Activated CD8-positive, alpha-beta memory T cell treated with anti-CD3 and anti-CD28 coated beads, Interleukin-2, amount 10 ng/mL, durations not matched to agents 7 days and 5 days (primary cell): Measurements from ENCODE around the gene WFIKKN2. TPM values are rescaled to one million over a fixed set of nuclear protein-coding genes. Genes with fewer than 3 reads are reported as not detected.
"Not testable (repeated sequence)": the region's sequence is repeated elsewhere in the genome, so short reads cannot be mapped to it uniquely, and the experiment has no call there.

Source experiments
- ATAC-seq: fragments of 150-1000 bp; cut with Tn5 transposase; one replicate; pipeline ENCODE4 v1.10.0; 2021; ENCODE audit warnings: moderate library complexity
- CTCF ChIA-PET: fragments of 350-600 bp; sonication (Branson Sonifier 250); formaldehyde crosslinking; loops from one replicate; lab custom pipeline; 2021; ENCODE audit warnings: antibody characterized with exemption; lab: Charles Lee
- DNase-seq: peaks from one replicate; pipeline ENCODE4 v3.0.0-alpha.2; 2020
- H3K27ac Mint-ChIP-seq: one replicate; pipeline ENCODE4 v1.8.0; 2021; ENCODE audit warnings: mild to moderate bottlenecking, mixed read lengths
- H3K27me3 Mint-ChIP-seq: one replicate; pipeline ENCODE4 v1.8.0; 2021; ENCODE audit warnings: mixed read lengths
- H3K36me3 Mint-ChIP-seq: one replicate; pipeline ENCODE4 v1.8.0; 2021; ENCODE audit warnings: mild to moderate bottlenecking, mixed read lengths
- H3K4me1 Mint-ChIP-seq: one replicate; pipeline ENCODE4 v1.8.0; 2021; ENCODE audit warnings: mixed read lengths
- H3K4me3 Mint-ChIP-seq: one replicate; pipeline ENCODE4 v1.8.0; 2021; ENCODE audit warnings: mild to moderate bottlenecking, moderate library complexity, mixed read lengths
- H3K9me3 Mint-ChIP-seq: one replicate; pipeline ENCODE4 v1.8.0; 2022; ENCODE audit warnings: low read depth, mixed read lengths
- total RNA-seq, 2 experiments: library from RNA; stranded (reverse); gene quantifications; one replicate each; pipeline ENCODE4 v1.2.3, GENCODE V29; 2021

Gene WFIKKN2
- total RNA-seq, 2 experiments from 2014 or later: not detected

DNA sequence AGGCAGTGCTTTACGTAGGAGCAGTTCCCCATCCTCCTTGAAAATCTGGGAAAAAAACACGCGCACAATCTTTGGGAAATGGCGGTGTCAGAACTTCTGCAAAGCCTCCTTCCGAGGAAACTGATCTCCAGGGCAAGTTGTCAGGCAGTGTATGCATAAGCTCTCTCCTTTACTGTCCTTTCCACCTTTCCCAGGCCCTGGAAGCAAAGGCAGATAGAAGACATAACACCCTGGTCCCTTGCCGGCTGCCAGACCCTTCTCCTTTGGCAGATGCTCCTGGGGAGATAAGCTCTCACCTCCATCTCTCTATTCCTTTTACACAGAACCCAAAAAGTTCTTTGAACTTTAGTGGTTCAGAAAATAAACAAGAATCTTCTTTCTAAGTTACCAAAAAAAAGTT is 18.4 kb downstream of the WFIKKN2 start:
- CTCF ChIA-PET: interaction anchor here (0.9 to 17.2 kb wide), 12 partner anchors 9 to 312 kb away, joined by 3 to 319 read pairs (median 17); partner anchors contain the start of genes NME1 and TOB1
- H3K4me1 Mint-ChIP-seq: peaks cover 25% of the 10 kb centered on the region
- DNase-seq (peak; percentile 32), ATAC-seq (no peak)
- H3K36me3 Mint-ChIP-seq: no peaks in the 10 kb centered on the region
- no peaks in the 10 kb centered on the region for H3K9me3 Mint-ChIP-seq
- H3K27me3 Mint-ChIP-seq: peaks cover 20% of the 10 kb centered on the region
- no peak overlapping the region for H3K27ac Mint-ChIP-seq
- no peak overlapping the region for H3K4me3 Mint-ChIP-seq

DNA sequence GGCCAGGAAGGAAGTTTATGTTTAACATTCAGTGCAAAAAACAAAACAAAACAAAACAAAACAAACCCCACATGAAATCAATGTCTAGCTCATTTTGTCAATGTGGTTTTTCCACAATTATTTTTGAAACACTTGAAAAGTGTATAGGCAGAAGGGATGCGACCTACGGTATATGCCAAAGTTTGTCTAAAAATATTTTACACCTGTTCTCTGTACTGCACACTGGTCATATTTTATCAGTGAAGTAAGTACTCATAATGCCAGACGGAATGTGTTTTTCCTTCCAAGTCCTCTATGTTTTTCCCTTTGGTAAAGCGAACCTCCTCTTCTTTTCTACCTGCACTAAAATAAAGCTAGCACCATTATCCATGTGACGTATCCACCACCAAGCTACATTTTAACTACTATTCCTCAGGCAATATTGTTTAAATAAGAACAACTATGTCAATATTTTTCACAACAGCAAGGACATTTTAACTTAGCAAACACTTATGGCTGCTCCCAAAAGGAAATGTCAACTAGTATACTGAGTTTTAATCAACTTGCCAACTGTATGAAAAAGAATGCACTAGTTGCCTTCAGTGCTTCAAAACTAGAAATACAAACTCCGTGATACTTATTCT is 20.4 kb downstream of the WFIKKN2 start:
- Mint-ChIP-seq H3K36me3 (no peaks in the 10 kb centered on the region), H3K27ac (no peak overlapping the region), H3K4me1 (peaks cover 25% of the 10 kb centered on the region), H3K27me3 (peaks cover 20% of the 10 kb centered on the region), H3K4me3 (no peak overlapping the region), H3K9me3 (no peaks in the 10 kb centered on the region)
- DNase-seq: no peak
- no peak for ATAC-seq
- CTCF ChIA-PET: interaction anchor here (0.6 to 2.0 kb wide), 8 partner anchors 10 to 123 kb away, joined by 3 to 9 read pairs (median 5); partner anchors contain the start of gene TOB1

DNA sequence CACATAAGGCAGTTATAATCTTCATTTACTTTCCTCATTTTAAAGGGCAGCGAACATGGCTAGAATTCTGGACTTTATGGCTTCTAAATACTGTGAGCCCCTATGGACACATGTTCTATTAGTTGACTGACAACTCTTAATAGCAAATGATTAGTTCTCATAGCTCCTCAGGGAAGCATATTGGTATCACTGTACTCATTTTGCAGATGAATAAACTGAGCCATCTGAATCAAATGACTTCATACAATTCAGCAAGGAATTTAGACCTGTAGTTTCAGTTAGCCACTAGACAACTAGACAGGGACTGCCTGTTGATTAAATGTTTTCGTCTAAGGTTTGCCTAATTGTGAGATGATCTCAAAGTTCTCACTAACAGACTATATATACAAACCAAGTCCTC is 21.0 kb downstream of the WFIKKN2 start:
- Mint-ChIP-seq H3K4me1 (peaks cover 24% of the 10 kb centered on the region), H3K27me3 (peaks cover 20% of the 10 kb centered on the region), H3K9me3 (no peaks in the 10 kb centered on the region), H3K4me3 (no peak overlapping the region), H3K36me3 (peaks cover 2% of the 10 kb centered on the region), H3K27ac (no peak overlapping the region)
- CTCF ChIA-PET: interaction anchor here (0.7 to 2.0 kb wide), 7 partner anchors 9 to 237 kb away, joined by 3 to 9 read pairs (median 6); partner anchors contain the start of gene TOB1
- DNase-seq: no peak
- no peak for ATAC-seq

DNA sequence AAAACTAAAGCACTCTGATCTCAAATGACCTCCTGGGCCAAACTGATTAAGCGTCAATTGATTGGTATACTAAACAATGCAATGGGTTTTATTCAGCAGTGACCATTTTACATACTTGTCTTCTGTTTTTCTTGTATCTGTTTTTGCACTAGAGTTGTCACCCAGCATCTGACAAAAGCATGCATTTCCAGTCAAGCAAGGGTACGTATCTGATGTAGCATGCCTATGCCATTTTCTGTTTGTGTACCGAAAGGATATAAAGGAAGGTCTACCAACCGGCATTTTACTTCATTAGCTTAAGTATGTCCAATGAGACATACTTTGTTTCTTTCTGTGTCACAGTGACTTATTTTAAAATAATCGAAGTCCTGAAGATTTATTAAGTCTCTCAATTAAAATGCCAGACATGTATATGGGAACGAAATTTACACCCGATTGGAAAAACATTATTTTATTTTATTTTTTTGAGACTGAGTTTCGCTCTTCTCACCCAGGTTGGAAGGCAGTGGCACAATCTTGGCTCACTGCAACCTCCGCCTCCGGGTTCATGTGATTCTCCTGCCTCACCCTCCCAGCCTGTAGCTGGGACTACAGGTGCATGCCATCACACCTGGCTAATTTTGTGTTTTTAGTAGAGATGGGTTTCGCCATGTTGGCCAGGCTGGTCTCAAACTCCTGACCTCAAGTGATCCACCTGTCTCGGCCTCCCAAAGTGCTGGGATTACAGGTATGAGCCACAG is 23.3 kb downstream of the WFIKKN2 start:
- no peak for ATAC-seq
- no peak overlapping the region for H3K4me3 Mint-ChIP-seq
- peaks cover 13% of the 10 kb centered on the region for H3K36me3 Mint-ChIP-seq
- H3K27me3 Mint-ChIP-seq: peaks cover 13% of the 10 kb centered on the region
- H3K4me1 Mint-ChIP-seq: peaks cover 19% of the 10 kb centered on the region
- no peak overlapping the region for H3K27ac Mint-ChIP-seq
- CTCF ChIA-PET: interaction anchor here (0.9 to 1.1 kb wide), 3 partner anchors 78 to 98 kb away, joined by 3 read pairs; no protein-coding TSS in a partner anchor
- no peaks in the 10 kb centered on the region for H3K9me3 Mint-ChIP-seq
- DNase-seq: no peak

DNA sequence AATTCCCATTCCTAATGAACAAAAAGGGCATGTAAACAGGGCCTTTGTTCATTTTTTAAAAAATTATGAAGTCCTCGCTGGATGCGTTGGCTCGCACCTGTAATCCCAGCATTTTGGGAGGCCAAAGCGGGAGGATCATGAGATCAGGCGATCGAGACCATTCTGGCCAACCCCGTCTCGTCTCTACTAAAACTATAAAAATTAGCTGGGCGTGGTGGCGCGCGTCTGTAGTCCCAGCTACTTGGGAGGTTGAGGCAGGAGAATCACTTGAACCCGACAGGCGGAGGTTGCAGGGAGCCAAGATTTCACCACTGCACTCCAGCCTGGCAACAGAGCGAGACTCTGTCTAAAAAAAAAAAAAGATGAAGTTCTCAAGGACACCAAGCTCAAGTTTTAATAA is 24.3 kb downstream of the WFIKKN2 start:
- ATAC-seq, H3K27ac Mint-ChIP-seq, H3K4me3 Mint-ChIP-seq, H3K27me3 Mint-ChIP-seq, H3K9me3 Mint-ChIP-seq, DNase-seq: not testable (repeated sequence)
- CTCF ChIA-PET: interaction anchor here (1.0 to 8.6 kb wide), 5 partner anchors 8 to 140 kb away, joined by 3 to 78 read pairs (median 6); no protein-coding TSS in a partner anchor
- Mint-ChIP-seq H3K36me3 (peaks cover 15% of the 10 kb centered on the region), H3K4me1 (peaks cover 28% of the 10 kb centered on the region)

DNA sequence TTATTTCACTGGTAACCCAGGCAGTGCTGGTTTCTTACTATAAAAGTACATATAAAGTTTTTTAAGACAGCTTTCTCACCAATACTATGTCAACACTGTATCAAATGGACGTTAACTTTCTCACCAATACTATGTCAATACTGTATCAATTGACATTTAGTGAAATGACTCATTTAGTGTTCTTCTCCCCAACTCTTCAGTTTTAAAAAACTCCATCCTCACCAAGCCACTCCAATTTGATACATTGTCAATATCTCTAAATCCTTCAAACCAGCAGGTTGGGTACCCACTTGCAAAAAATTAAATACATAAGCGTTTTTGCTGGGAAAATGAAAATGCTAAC is 25.9 kb downstream of the WFIKKN2 start:
- Mint-ChIP-seq H3K4me1 (peaks cover 22% of the 10 kb centered on the region), H3K27ac (no peak overlapping the region), H3K9me3 (no peaks in the 10 kb centered on the region), H3K36me3 (peaks cover 21% of the 10 kb centered on the region), H3K27me3 (no peaks in the 10 kb centered on the region), H3K4me3 (no peak overlapping the region)
- no peak for DNase-seq
- ATAC-seq: no peak
- CTCF ChIA-PET: interaction anchor here (2.4 to 8.6 kb wide), 3 partner anchors 9 to 86 kb away, joined by 6 to 78 read pairs (median 20); no protein-coding TSS in a partner anchor

DNA sequence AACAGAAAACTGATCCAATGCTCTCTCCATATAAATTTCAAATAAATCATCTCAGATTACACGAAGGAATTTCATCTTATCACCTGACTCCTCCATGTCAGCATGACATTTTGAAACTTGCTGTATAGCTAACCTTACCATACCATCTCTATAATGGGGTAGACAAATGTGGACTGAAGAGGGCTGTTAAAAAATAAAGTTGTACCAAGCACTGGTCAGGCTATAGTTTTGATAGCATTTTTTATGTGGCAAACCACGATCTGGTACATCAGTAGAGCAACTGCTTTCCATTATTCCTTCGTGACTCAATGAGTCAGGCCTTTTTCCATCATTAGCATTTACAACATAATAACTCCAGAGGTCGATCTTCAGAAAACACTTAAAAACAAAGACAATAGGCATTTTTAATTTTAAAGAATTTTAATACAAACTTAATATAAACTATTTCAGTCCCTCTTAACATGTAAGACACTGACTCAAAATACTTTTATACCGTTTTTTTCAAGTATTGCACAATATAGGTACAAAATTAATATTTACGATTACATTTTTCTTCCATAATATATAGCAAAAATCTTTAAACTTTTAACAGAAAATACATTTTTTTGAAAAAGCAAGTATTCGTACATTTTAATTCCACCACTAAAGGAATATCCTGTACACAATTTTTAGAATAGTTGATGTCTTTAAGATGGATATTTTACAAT is 26.6 kb downstream of the WFIKKN2 start:
- Mint-ChIP-seq H3K27me3 (no peaks in the 10 kb centered on the region), H3K4me3 (no peak overlapping the region), H3K27ac (no peak overlapping the region), H3K36me3 (peaks cover 21% of the 10 kb centered on the region), H3K4me1 (peaks cover 22% of the 10 kb centered on the region), H3K9me3 (no peaks in the 10 kb centered on the region)
- DNase-seq: no peak
- CTCF ChIA-PET: interaction anchor here (1.6 to 8.6 kb wide), 7 partner anchors 9 to 95 kb away, joined by 5 to 78 read pairs (median 10); no protein-coding TSS in a partner anchor
- ATAC-seq: no peak

DNA sequence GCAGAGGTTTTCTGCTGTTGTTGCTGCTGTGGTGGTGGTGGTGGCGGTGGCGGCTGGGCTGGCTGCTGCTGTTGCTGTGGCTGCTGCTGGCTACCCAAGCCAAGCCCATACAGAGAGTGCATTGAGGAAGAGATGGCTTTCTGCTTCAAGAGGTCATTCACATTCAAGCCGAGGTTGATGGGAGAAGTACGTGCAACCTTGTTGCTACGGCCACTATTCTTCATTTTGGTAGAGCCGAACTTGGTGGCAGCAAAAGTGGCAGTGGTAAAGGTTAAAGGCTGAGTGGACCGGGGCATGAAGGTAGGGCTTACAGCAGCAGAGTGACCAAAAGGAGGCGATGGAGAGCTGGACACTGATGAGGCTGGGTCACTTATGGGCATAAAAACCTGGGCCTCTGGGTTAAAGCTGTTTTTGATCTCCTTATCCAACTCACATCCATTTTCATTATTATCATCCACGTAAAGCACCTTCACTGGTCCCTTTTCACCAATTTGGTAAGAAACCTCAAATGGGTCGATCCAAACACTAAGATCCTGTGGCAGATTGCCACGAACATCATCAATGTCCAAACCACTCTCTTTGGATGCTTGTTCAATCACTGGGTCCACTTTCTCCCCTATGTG is 27.9 kb downstream of the WFIKKN2 start:
- Mint-ChIP-seq H3K36me3 (peaks cover 21% of the 10 kb centered on the region), H3K4me3 (no peak overlapping the region), H3K4me1 (peaks cover 30% of the 10 kb centered on the region), H3K27me3 (peaks cover 1% of the 10 kb centered on the region), H3K27ac (no peak overlapping the region), H3K9me3 (no peaks in the 10 kb centered on the region)
- peak; percentile 69 for DNase-seq
- ATAC-seq: no peak
- CTCF ChIA-PET: interaction anchor here (0.6 to 8.6 kb wide), 12 partner anchors 10 to 93 kb away, joined by 3 to 78 read pairs (median 4); no protein-coding TSS in a partner anchor

DNA sequence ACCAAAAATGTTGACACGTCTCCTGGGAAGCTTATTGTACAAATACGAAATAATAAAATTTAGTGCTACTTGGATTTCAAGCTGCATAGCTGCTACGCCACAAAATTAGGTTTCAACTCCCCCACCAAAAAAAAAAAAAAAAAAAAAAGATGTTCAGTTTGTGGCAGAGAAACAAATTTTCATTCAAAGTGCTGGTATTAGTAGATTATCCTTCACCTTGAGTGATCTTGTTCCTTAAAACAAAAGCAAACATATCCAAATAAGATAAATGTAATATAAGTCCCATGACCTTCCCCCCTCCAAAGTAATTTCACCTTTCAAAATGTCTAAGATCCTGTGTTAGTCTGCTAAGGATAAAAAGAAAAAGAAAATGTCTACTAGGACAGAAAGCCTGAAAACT is 28.5 kb downstream of the WFIKKN2 start:
- DNase-seq: no peak
- peaks cover 23% of the 10 kb centered on the region for H3K36me3 Mint-ChIP-seq
- peaks cover 34% of the 10 kb centered on the region for H3K4me1 Mint-ChIP-seq
- H3K27ac Mint-ChIP-seq: no peak overlapping the region
- H3K9me3 Mint-ChIP-seq: no peaks in the 10 kb centered on the region
- peaks cover 6% of the 10 kb centered on the region for H3K27me3 Mint-ChIP-seq
- H3K4me3 Mint-ChIP-seq: peak overlapping the region; percentile 98
- ATAC-seq: no peak
- CTCF ChIA-PET: interaction anchor here (0.6 to 8.6 kb wide), 11 partner anchors 11 to 93 kb away, joined by 3 to 78 read pairs (median 4); no protein-coding TSS in a partner anchor

DNA sequence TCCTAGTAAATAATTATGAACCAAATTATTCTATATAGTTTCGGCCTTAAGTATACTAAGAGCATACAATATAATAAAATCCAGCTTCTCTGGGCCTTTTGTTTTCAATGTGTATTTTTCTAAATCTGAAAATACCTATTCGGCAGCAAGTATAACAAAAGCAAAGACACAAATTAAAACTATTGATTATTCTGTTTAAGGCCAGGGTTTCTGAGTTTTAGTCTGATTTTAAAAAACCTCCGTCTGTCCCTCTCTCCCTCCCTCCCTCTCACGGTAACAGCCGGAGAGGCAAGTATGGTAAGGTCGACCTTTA is 29.3 kb downstream of the WFIKKN2 start:
- CTCF ChIA-PET: interaction anchor here (0.7 to 8.6 kb wide), 9 partner anchors 12 to 95 kb away, joined by 3 to 78 read pairs (median 4); no protein-coding TSS in a partner anchor
- no peaks in the 10 kb centered on the region for H3K9me3 Mint-ChIP-seq
- no peak for DNase-seq
- peaks cover 36% of the 10 kb centered on the region for H3K4me1 Mint-ChIP-seq
- ATAC-seq: no peak
- H3K27me3 Mint-ChIP-seq: peaks cover 10% of the 10 kb centered on the region
- peaks cover 23% of the 10 kb centered on the region for H3K36me3 Mint-ChIP-seq
- H3K27ac Mint-ChIP-seq: peak overlapping the region; percentile 96
- H3K4me3 Mint-ChIP-seq: peak overlapping the region; percentile 98

DNA sequence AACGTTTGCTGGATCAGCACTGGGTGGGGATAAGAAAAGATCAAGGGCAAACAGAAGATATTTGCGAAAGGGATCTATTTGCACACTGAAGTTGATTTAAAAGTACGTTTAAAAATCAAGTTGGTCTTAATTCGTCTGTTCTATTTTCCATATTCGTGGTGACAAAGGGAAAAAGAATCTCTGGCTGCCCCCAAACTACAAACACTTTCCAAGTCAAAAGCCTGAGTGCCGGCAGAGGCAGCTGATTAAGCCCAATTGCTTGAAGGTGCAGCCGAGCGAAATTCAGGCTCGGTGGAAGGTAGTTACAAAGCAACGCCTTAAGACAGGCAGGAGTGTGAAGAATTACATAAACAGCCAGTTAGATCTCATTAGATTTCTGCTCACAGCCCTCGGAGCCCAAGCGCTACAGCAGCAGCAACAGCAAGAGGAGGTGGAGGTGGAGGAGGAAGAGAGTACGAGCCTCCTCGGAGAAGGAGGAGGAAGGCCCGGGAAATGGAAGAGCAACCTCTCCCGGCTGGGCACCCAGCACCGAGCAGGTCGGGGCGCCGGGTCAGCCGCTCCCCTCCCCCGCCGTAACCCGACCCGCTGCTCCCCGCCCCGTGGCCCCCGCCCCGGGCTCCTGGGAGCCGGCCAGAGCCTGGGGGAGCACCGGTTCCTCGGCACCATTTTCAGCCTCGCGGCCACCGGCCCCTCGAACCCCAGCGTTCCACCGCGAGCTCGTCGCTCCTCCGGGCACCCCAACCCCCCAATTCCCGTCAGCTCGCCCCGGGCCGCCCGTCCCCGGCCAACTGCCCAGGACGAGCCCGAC is 29.9 kb downstream of the WFIKKN2 start:
- Mint-ChIP-seq H3K4me3 (peak overlapping the region; percentile 98), H3K27me3 (peaks cover 14% of the 10 kb centered on the region), H3K4me1 (peaks cover 39% of the 10 kb centered on the region), H3K9me3 (no peaks in the 10 kb centered on the region), H3K36me3 (peaks cover 23% of the 10 kb centered on the region), H3K27ac (peak overlapping the region; percentile 96)
- ATAC-seq (peak; percentile 2), DNase-seq (peak; percentile 69)
- CTCF ChIA-PET: interaction anchor here (0.7 to 8.6 kb wide), 19 partner anchors 9 to 156 kb away, joined by 3 to 78 read pairs (median 4); no protein-coding TSS in a partner anchor

DNA sequence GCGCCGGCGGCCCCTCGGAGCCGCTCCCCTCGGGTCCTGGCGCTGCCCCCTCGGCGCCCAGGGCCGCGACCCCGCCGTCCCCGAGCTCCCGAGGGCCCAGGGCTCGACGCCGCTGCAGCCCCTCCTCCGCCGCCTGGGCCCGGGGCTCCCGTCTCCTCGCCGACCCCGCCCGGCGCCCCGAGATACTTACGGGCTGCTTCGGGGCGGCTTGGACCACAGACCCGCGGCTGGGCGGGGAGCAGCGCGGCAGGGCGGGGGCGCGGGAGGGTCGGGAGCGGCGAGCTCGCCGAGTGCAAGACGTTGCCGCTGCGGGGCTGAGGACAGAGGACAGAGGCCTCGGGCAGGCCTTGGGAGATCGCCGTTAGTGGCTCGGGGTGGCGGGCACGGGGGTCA is 30.5 kb downstream of the WFIKKN2 start:
- H3K36me3 Mint-ChIP-seq: peaks cover 23% of the 10 kb centered on the region
- no peaks in the 10 kb centered on the region for H3K9me3 Mint-ChIP-seq
- H3K27ac Mint-ChIP-seq: peak overlapping the region; percentile 74
- no peak for DNase-seq
- CTCF ChIA-PET: interaction anchor here (1.0 to 8.6 kb wide), 19 partner anchors 9 to 157 kb away, joined by 3 to 78 read pairs (median 4); no protein-coding TSS in a partner anchor
- peaks cover 14% of the 10 kb centered on the region for H3K27me3 Mint-ChIP-seq
- H3K4me1 Mint-ChIP-seq: peaks cover 41% of the 10 kb centered on the region
- peak overlapping the region; percentile 98 for H3K4me3 Mint-ChIP-seq
- no peak for ATAC-seq
